Tibial nerve (tissue), 4 donors: ENCODE measurements around the gene RPS6KA5. TPM values are rescaled to one million over a fixed set of nuclear protein-coding genes. Genes with fewer than 3 reads are reported as not detected.
"Not testable (repeated sequence)": the region's sequence is repeated elsewhere in the genome, so short reads cannot be mapped to it uniquely, and the experiment has no call there.

Experiments
- DNase-seq, 2 donors: peaks; one replicate each; pipeline ENCODE4 v3.0.0-alpha.2; 2019; ENCODE audit warnings: low spot score in 2 of 2
- H3K27ac ChIP-seq, 4 donors: fragments of 200-600 bp; sonication (generic) in 3 of 4; one replicate each; pipeline ENCODE4 v1.5.1; 2017 to 2019; ENCODE audit warnings: mild to moderate bottlenecking in 1 of 4
- H3K27me3 ChIP-seq, 2 donors: fragments of 200-600 bp; sonication (generic) in 1 of 2; one replicate each; pipeline versions ENCODE4 v1.5.1 to v1.6.0; 2017 to 2019
- H3K36me3 ChIP-seq, 3 donors: fragments of 200-600 bp; sonication (generic); one replicate each; pipeline ENCODE4 v1.5.1; 2018 to 2019
- H3K4me1 ChIP-seq, 4 donors: fragments of 200-600 bp; sonication (generic) in 3 of 4; one replicate each; pipeline ENCODE4 v1.5.1; 2017 to 2019
- H3K4me3 ChIP-seq, 4 donors: fragments of 200-600 bp; sonication (generic) in 3 of 4; one replicate each; pipeline ENCODE4 v1.5.1; 2017 to 2019; ENCODE audit warnings: mild to moderate bottlenecking in 1 of 4, moderate library complexity in 1 of 4
- H3K9me3 ChIP-seq, 4 donors: fragments of 200-600 bp; sonication (generic) in 3 of 4; one replicate each; pipeline ENCODE4 v1.5.1; 2017 to 2019
- CTCF ChIP-seq, 5 experiments: fragments of 200-600 bp in 3 of 5; fragments of 450-650 bp in 2 of 5; sonication (generic) in 3 of 5; IDR thresholded peaks; one replicate each; pipeline ENCODE4 v1.5.1; 2016 to 2019; ENCODE audit warnings: antibody characterized with exemption in 5 of 5, mild to moderate bottlenecking in 3 of 5, moderate library complexity in 2 of 5
- EP300 ChIP-seq, 2 donors: sonication (generic); formaldehyde crosslinking; IDR thresholded peaks; one replicate each; pipeline ENCODE4 v1.6.1; 2017; ENCODE audit warnings: antibody characterized with exemption in 2 of 2, mild to moderate bottlenecking in 1 of 2
- POLR2A ChIP-seq, 2 donors: fragments of 450-650 bp; IDR thresholded peaks; one replicate each; pipeline ENCODE4 v1.6.1; 2017; ENCODE audit warnings: antibody characterized with exemption in 2 of 2, mild to moderate bottlenecking in 2 of 2, moderate library complexity in 2 of 2
- WGBS, 2 donors: methylation state at CpG; one replicate each; pipeline ENCODE4 v1.1.5; 2018; 5-methylcytosine and 5-hydroxymethylcytosine counted together
- total RNA-seq, 4 donors: library from RNA; depleted of rRNA; stranded (reverse); fragments of >200 nt; gene quantifications; one replicate each; pipeline ENCODE4 v1.1.0, GENCODE V29; 2016

Gene RPS6KA5
- total RNA-seq, 4 donors from 2014 or later: 8.4 to 12.7 (median 10.1) TPM

DNA sequence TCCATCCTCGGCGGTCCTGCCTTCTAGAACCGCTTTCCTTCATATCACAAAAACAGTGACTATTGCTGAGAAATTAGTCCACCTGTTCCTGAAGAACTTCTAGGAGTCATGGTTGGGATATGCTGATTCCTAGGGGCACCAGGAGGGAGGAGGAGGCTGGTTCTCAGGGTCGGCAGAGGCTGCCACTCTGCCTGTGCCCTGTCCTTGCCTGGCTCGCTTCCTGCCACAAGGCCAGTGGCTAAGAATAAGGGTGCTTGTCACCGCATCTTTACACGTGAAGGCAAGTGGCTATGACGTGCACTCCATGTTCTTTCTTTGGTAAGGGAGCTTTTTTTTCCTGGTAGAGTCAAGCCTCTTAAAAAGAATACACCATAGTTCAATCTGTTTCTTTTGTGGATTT, 34.7 kb upstream of the RPS6KA5 start:
- Histone ChIP-seq H3K27ac (no peak overlapping the region), H3K36me3 (no peaks in the 10 kb centered on the region)
- WGBS, 2 donors: 58 to 80% methylated on average over 8 of the region's 8 CpGs

DNA sequence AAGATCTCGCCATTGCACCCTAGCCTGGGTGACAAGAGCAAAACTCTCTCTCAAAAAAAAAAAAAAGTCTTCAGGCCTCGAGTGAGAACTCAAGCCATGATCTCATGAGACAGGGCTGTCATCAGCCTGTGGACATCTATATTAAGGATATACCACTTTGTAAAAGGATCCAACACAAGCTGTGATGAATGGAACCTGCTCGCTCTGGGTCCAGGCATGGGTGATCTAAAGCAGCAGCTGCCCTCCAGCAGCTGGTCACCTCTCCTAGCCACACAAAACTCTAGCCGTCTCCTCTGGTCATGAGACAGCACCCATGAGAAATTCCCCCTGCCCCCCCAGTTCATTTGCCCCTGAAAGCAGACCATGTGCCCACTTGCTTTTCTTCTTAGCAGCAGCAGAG, 34.3 kb upstream of the RPS6KA5 start:
- no peak for DNase-seq
- H3K4me3 ChIP-seq: no peak overlapping the region
- TF ChIP-seq POLR2A (IDR thresholded peaks at IDR 0.05): no peak
- TF ChIP-seq CTCF (IDR thresholded peaks at IDR 0.05): no peak
- TF ChIP-seq EP300 (IDR thresholded peaks at IDR 0.05): no peak
- H3K9me3 ChIP-seq: no peaks in the 10 kb centered on the region
- H3K4me1 ChIP-seq: no peaks in the 10 kb centered on the region
- WGBS, 2 donors: 89 to 92% methylated on average over 4 of the region's 4 CpGs
- no peak overlapping the region for H3K27ac ChIP-seq
- H3K27me3 ChIP-seq: no peaks in the 10 kb centered on the region
- no peaks in the 10 kb centered on the region for H3K36me3 ChIP-seq

More for the DNA sequence above, 34.7 kb upstream of the RPS6KA5 start:
- no peak for DNase-seq
- Histone ChIP-seq H3K4me1 (no peaks in the 10 kb centered on the region), H3K27me3 (no peaks in the 10 kb centered on the region), H3K4me3 (no peak overlapping the region), H3K9me3 (no peaks in the 10 kb centered on the region)
- TF ChIP-seq CTCF (IDR thresholded peaks at IDR 0.05): no peak
- TF ChIP-seq EP300 (IDR thresholded peaks at IDR 0.05): no peak
- TF ChIP-seq POLR2A (IDR thresholded peaks at IDR 0.05): no peak

- not testable (repeated sequence) for H3K27ac ChIP-seq, H3K36me3 ChIP-seq, H3K4me3 ChIP-seq, H3K4me1 ChIP-seq, H3K9me3 ChIP-seq, H3K27me3 ChIP-seq, DNase-seq
- WGBS, 2 donors: 92 to 94% methylated on average over 14 of the region's 14 CpGs
Measured at GRCh38 chr14:91093743-91094472, 33.5 kb upstream of the RPS6KA5 start.

GRCh38 chr14:91092073-91092472, 31.6 kb upstream of the RPS6KA5 start:
- Histone ChIP-seq H3K4me3 (no peak overlapping the region), H3K4me1 (no peaks in the 10 kb centered on the region), H3K27ac (no peak overlapping the region), H3K9me3 (no peaks in the 10 kb centered on the region), H3K27me3 (no peaks in the 10 kb centered on the region), H3K36me3 (no peaks in the 10 kb centered on the region)
- WGBS, 2 donors: 92 to 93% methylated on average over 3 of the region's 3 CpGs
- DNase-seq: no peak
- TF ChIP-seq CTCF (IDR thresholded peaks at IDR 0.05) (no peak), POLR2A (IDR thresholded peaks at IDR 0.05) (no peak), EP300 (IDR thresholded peaks at IDR 0.05) (no peak)

DNA sequence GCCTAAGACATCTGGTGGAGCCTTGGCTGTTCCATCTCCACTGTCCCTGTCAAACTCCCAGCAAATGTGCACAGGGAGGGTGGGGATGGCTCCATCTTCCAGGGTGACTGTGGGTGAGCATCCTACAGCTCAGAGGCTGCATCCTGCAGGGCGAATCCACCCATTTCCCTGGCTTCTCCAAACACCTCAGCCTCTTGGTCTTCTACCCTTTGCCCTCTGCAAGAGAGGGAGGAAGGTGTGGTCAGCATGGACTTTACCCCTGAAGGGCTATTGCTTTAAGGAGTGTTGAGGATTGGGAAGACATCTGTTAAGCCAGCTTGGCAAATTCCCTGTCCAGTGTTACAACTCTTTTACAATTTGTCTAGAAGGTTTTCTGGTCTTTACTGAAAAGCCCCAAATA, 30.3 kb upstream of the RPS6KA5 start:
- TF ChIP-seq EP300 (IDR thresholded peaks at IDR 0.05) (no peak), CTCF (IDR thresholded peaks at IDR 0.05) (no peak), POLR2A (IDR thresholded peaks at IDR 0.05) (no peak)

More for the DNA sequence above, 30.3 kb upstream of the RPS6KA5 start:
- 75 to 100% methylated on average over 1 of the region's 1 CpG for WGBS, 2 donors
- no peaks in the 10 kb centered on the region for H3K4me1 ChIP-seq
- H3K9me3 ChIP-seq: no peaks in the 10 kb centered on the region
- DNase-seq: no peak
- no peak overlapping the region for H3K4me3 ChIP-seq
- H3K27ac ChIP-seq: no peak overlapping the region
- no peaks in the 10 kb centered on the region for H3K36me3 ChIP-seq
- no peaks in the 10 kb centered on the region for H3K27me3 ChIP-seq
